HG02678 (cell line): ENCODE measurements around the gene PIK3R6.

Experiments used
- ATAC-seq: cut with Tn5 transposase; IDR thresholded peaks from one replicate; pipeline ENCODE4 v1.9.1; 2021; ENCODE audit warnings: mild to moderate bottlenecking, moderate library complexity; ENCODE audit not compliant: unreplicated experiment

PIK3R6 gene

GRCh38 chr17:8798846-8799569, 68.5 kb downstream of the PIK3R6 start, which contains the start of gene MFSD6L:
TSS of gene MFSD6L (minus strand) at chr17:8799365. CDS start at chr17:8799120, 245 bp downstream.
- ATAC-seq, result no peak

DNA sequence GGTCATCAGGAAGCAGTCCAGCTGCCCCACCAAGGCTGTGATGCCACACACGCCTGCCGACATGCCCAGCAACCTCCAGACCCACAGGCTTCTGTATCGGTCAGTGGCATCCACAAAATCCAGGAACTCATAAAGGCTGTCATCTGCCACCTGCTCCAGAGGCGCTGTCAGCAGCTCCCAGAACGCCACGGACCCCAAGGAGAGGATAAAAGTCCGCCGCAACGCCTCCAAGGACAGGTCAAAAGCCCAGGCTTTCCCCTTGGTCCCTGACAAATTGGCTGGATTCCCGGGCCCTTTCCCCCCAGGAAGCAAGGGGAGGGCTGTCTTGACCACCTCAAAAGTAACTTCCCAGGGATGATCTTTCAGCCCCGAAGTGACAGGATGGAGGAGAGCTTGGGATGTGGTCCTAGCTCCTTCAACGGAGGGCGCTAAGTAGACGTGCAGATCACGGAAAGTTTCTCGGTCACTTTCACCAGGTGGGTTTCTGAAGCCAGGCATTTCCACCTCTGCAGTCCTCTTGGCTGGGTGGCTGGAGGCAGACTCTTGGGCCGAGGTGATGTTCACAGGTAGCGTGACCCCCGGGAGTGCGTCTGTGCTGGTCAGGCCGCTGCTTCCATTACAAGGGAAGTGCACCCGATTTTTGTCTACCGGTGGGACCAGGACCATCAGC, 69.2 kb downstream of the PIK3R6 start:
- ATAC-seq, result no peak

DNA sequence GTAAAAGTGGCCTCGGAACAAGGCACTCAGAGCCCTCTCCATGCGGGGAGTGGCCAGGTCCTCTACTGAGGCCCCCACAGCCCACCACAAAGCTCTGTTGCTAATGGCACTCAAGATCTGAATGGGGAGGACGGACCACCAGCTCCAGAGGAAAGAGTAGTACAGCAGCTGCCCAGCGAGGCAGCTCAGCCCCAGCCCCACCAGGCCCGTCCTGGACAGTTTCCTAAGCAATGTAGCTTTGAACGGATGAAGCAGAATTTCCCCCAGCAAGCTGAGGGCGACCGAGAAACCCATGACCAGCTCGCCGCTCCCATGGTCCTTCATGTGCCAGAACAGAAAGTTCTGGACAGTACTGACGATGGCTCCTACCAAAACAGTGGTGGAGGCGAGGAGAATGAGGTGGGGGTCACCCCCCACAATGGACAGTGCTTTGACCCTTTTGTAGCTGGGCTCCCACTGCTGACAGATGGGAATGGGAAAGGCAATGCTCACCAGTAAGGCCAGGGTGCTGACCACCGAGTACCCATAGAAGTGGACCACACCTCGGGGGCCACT, 69.8 kb downstream of the PIK3R6 start:
- no peak for ATAC-seq

- ATAC-seq, result no peak
Observed at GRCh38 chr17:8794636-8795035, 72.8 kb downstream of the PIK3R6 start.

- ATAC-seq, result no peak
Observed at GRCh38 chr17:8793649-8794048, 73.8 kb downstream of the PIK3R6 start.

DNA sequence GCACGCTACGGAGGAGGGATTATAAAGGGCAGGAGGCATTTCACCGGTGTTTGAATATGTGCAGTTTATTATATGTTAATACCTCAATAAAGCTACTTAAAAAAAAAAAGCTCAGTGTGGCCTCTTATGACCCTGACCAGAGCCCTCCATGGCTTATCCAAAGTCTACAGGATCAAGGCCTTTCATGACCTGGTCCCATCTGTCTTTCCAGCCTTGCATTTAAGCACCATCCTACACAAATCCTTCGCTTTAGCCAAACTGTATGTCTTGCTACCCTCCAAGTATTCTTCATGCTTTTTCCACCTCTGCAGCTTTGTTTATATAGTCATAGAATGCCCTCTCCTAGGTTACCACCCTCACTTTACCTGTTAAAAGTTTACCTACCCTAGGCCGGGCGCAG, 74.8 kb downstream of the PIK3R6 start:
- no peak for ATAC-seq

DNA sequence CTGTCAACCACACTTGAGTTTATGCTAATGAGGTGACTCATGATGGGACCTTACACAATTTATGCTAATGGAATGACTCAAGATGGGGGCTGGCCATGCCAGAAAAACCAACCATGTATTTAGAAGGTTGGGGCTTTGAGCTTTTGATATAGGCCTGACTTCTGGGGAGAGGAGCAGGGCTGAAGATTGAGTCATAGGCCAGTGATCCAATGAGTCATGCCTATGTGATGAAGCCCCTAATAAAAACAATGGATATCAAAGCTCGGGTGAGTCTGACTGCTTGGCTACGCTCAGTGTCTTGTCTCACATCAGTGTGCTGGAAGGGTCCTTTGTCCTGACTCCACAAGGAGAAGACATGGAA, 75.6 kb downstream of the PIK3R6 start:
- ATAC-seq, result no peak

GRCh38 chr17:8791248-8791909, 76.1 kb downstream of the PIK3R6 start:
- ATAC-seq, result no peak

GRCh38 chr17:8789743-8790142, 77.7 kb downstream of the PIK3R6 start:
- no peak for ATAC-seq

DNA sequence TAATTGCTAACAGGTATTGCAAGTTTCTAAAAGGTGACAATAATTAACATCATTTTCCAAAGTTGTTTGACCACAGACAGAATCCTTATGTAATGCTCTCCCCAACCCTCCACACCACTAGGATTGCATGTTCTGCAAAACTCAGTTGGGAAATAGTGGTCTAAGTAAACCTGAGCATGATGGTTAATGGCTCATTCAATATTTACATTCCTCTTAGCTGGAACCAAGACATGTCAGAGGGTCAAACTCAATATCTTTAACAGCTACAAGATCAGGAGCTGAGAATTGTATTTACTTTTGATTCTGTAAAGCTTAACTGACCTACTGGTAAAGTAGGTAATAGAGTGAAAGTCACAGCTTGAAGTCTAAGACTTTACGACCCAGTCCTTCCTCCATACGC, 78.5 kb downstream of the PIK3R6 start:
- ATAC-seq, result no peak

GRCh38 chr17:8785547-8786413, 81.7 kb downstream of the PIK3R6 start:
- ATAC-seq, result no peak

DNA sequence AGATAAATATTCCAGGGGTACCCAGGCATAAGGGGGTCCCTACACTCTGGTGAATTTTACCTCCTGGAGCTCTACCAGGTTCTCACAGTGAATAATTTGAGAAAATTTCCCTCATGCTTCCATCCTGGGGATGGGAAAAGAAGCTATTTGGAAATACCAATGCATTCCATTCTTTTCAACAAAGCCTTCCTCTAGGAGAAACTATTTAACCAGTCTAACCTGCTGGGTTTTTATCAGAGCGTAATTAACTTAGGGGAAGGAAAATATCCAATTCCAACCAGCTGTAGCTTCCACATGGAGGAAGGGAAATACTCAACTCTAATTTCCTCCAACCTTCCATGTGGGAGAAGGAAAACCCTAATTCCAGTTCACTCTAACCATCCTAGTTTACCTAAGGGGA, 85.3 kb downstream of the PIK3R6 start:
- ATAC-seq, result no peak

DNA sequence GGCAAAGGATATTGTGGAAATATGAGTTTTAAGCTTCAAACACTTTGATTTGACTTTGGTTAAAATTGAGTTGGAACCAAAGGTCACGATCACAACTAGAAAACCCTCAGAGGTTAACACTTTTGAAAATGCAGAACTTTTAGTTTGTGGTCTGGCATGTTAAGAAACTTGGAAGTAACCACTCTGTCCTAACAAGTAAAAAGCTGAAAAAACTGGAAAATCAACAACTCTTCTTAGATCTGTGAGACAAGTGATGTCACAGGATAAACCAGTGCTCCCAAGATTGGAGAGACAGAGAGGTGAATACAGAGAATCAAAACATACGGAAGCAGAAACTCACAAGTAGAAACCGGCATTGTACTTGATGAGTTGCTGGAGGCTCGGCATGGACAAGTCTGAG, 85.7 kb downstream of the PIK3R6 start:
- ATAC-seq, result no peak

GRCh38 chr17:8776881-8777280, 90.6 kb downstream of the PIK3R6 start:
- ATAC-seq, result no peak

DNA sequence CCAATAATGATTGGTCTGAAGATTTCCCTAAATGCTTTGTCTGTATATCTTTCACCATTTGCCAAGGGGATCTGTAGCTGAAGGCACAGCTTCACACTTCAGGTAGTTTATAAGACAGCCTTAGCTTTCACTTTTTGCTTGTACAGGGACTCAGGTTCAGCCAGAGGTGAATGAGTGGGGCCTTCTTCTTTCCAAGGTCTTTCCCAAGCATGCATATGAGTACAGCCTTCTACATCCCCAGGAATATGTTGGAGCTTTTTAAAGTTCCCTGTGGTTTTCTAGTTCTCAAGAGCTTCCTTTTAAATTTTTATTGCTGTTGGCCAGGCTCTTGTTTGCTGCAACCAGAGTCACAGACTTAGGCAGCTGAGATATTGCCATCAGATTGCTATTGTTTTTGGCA, 91.2 kb downstream of the PIK3R6 start:
- no peak for ATAC-seq

- no peak for ATAC-seq
Observed at GRCh38 chr17:8766731-8767130, 100.7 kb downstream of the PIK3R6 start.

DNA sequence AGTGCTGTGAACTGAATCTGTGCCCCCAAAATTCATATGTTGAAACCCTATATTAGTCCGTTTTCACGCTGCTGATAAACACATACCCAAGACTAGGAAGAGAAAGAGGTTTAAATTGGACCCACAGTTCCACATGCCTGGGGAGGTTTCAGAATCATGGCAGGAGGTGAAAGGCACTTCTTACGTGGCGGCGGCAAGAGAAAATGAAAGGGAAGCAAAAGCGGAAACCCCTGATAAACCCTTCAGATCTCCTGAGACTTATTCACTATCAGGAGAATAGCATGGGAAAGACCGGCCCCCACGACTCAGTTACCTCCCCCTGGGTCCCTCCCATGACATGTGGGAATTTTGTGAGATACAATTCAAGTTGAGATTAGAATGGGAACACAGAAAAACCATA, 105.5 kb downstream of the PIK3R6 start:
- ATAC-seq, result no peak

DNA sequence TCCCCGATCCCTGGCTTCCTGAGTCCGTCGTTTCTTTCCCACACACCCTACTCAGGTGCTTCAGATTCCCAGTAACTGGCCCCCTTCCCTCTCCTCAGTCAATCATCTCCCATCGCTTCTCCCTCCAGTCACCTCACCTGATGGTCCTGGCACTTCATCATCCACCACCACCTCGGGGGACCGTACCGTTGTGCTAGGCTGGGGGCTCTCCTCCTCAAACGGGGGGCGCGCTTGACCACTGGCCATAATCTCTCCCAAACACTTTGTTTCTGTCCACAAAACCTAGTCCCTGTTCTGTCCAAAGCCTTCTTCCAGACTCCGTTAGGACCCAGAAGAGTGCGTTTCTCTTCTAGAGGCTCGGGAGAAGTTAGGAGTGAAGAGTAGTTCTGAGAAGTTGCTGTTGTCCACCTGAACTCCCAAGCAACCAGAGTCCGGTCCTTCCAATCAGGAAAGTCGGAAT, 109.3 kb downstream of the PIK3R6 start, which contains the start of gene SPDYE4:
Gene SPDYE4, minus strand, starts transcription at position 410 of the 460 bp plus-strand sequence. Its CDS starts 164 bp downstream, at position 246.
- ATAC-seq, result no peak

DNA sequence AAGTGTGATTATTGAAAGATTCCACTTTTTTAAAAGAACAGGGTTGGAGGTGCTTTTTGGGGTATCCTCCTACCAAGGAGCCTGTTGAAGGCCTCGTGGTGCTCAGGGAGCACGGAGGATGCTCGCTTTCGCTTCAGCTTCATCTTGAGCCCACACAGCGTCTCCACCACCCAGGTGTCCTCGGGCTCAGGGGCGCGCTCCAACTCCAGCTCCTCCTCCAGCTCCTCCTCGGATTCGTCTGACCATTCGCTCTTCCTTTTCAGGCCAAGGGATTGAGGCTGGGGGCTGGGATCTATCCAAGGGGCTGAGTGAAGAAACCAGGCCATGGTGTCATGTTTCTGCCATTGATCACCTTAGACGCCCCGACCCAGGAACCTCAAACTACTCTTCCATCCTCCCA, 110.3 kb downstream of the PIK3R6 start:
- no peak for ATAC-seq

GRCh38 chr17:8755590-8756255, 111.8 kb downstream of the PIK3R6 start:
- ATAC-seq, result no peak
